KMS-11 (cell line): ENCODE results near the gene EFTUD2.

Experiments used
- H2AFZ ChIP-seq: fragments of 200-600 bp; sonication (generic); 2 replicates; pipeline ENCODE4 v1.6.1; 2016; ENCODE audit warnings: antibody characterized with exemption, mixed run types, low read depth
- H3K27ac ChIP-seq: fragments of 200-600 bp; sonication (generic); 2 replicates; pipeline ENCODE4 v1.6.1; 2016; ENCODE audit warnings: mild to moderate bottlenecking, mixed run types
- H3K27me3 ChIP-seq: fragments of 200-600 bp; sonication (generic); 2 replicates; pipeline ENCODE4 v1.6.1; 2017; ENCODE audit warnings: mild to moderate bottlenecking, low read depth, mixed run types, moderate library complexity; ENCODE audit not compliant: insufficient read depth
- H3K36me3 ChIP-seq: fragments of 200-600 bp; sonication (generic); 2 replicates; pipeline ENCODE4 v1.6.1; 2017; ENCODE audit warnings: mild to moderate bottlenecking, mixed run types; ENCODE audit not compliant: insufficient read depth
- H3K4me1 ChIP-seq: fragments of 200-600 bp; sonication (generic); 2 replicates; pipeline ENCODE4 v1.6.1; 2016; ENCODE audit warnings: mild to moderate bottlenecking, low read depth, mixed run types; ENCODE audit not compliant: poor library complexity, severe bottlenecking
- H3K4me2 ChIP-seq: fragments of 200-600 bp; sonication (generic); 2 replicates; pipeline ENCODE4 v1.7.0; 2016; ENCODE audit warnings: mild to moderate bottlenecking, mixed run types
- H3K4me3 ChIP-seq: fragments of 200-600 bp; sonication (generic); IDR thresholded peaks from 2 replicates; pipeline ENCODE4 v1.6.1; 2017; ENCODE audit warnings: low read depth, low read length, mixed read lengths; ENCODE audit not compliant: insufficient read depth
- H3K79me2 ChIP-seq: fragments of 200-600 bp; sonication (generic); 2 replicates; pipeline ENCODE4 v1.6.1; 2016; ENCODE audit warnings: low read depth, mixed run types; ENCODE audit not compliant: insufficient read depth
- H3K9ac ChIP-seq: fragments of 200-600 bp; sonication (generic); 2 replicates; pipeline ENCODE4 v1.6.1; 2016; ENCODE audit warnings: mild to moderate bottlenecking, mixed run types
- H4K20me1 ChIP-seq: fragments of 200-600 bp; sonication (generic); 2 replicates; pipeline ENCODE4 v1.6.1; 2016; ENCODE audit warnings: mild to moderate bottlenecking, mixed run types; ENCODE audit not compliant: insufficient read depth
- TF ChIP-seq, protein P1 (sequence below): fragments of 200-600 bp; sonication (generic); conservative IDR thresholded peaks from 2 replicates; pipeline ENCODE4 v1.6.1; 2017; ENCODE audit warnings: low read depth, mild to moderate bottlenecking, antibody characterized with exemption, low read length, moderate library complexity, mixed read lengths

Gene EFTUD2

DNA sequence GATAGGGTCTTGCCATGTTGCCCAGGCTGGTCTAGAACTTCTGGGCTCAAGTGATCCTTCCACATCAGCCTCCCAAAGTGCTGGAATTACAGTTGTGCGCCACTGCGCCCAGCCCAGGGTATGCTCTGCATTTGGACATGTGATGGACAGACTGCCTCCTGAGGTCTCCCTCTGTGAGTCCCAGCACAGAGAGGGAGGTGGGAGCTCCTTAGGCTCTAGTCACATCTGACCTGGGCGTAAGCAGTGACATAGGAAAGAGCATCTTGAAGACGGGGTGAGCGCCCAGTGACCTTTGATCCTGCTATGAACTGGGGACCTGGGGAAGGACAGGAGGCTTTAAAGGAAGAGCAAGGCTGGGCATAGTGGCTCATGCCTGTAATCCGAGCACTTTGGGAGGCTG is 18.2 kb upstream of the EFTUD2 start:
- Histone ChIP-seq H2AFZ (no peak overlapping the region), H4K20me1 (no peaks in the 10 kb centered on the region), H3K79me2 (no peaks in the 10 kb centered on the region), H3K27me3 (peaks cover 40% of the 10 kb centered on the region), H3K4me1 (peaks cover 9% of the 10 kb centered on the region), H3K4me3 (no peak overlapping the region), H3K9ac (no peak overlapping the region), H3K4me2 (no peak overlapping the region), H3K36me3 (no peaks in the 10 kb centered on the region), H3K27ac (no peak overlapping the region)
- TF ChIP-seq, protein P1, sequence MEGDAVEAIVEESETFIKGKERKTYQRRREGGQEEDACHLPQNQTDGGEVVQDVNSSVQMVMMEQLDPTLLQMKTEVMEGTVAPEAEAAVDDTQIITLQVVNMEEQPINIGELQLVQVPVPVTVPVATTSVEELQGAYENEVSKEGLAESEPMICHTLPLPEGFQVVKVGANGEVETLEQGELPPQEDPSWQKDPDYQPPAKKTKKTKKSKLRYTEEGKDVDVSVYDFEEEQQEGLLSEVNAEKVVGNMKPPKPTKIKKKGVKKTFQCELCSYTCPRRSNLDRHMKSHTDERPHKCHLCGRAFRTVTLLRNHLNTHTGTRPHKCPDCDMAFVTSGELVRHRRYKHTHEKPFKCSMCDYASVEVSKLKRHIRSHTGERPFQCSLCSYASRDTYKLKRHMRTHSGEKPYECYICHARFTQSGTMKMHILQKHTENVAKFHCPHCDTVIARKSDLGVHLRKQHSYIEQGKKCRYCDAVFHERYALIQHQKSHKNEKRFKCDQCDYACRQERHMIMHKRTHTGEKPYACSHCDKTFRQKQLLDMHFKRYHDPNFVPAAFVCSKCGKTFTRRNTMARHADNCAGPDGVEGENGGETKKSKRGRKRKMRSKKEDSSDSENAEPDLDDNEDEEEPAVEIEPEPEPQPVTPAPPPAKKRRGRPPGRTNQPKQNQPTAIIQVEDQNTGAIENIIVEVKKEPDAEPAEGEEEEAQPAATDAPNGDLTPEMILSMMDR = no peak

DNA sequence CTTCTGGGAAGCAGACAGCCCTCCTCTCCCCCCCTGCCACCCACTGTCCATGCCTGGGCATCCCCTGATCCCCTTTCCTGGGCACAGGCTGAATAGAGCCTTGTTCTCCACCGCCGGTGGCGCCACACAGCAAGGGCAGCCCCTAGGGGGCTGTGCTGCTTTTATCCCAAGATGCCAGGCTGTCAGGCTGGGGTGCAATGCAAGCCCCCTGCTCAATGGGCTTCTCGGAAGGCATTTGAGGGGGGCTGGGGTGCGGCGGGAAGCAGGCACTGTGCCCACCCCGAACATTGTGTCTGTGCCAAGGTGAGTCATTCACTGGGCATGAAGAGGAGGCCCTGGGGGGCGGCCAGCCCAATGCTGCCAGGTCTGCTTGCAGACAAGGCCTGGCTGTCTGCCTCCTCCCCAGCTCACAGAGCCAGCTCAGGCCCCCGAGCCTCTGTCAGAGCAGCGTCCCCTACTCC is 17.6 kb upstream of the EFTUD2 start:
- Histone ChIP-seq H3K79me2 (no peaks in the 10 kb centered on the region), H4K20me1 (no peaks in the 10 kb centered on the region), H3K9ac (no peak overlapping the region), H3K27ac (no peak overlapping the region), H3K4me1 (peaks cover 9% of the 10 kb centered on the region), H3K36me3 (no peaks in the 10 kb centered on the region), H3K4me2 (no peak overlapping the region), H3K4me3 (no peak overlapping the region), H2AFZ (no peak overlapping the region), H3K27me3 (peaks cover 41% of the 10 kb centered on the region)
- TF ChIP-seq, protein P1 = no peak

DNA sequence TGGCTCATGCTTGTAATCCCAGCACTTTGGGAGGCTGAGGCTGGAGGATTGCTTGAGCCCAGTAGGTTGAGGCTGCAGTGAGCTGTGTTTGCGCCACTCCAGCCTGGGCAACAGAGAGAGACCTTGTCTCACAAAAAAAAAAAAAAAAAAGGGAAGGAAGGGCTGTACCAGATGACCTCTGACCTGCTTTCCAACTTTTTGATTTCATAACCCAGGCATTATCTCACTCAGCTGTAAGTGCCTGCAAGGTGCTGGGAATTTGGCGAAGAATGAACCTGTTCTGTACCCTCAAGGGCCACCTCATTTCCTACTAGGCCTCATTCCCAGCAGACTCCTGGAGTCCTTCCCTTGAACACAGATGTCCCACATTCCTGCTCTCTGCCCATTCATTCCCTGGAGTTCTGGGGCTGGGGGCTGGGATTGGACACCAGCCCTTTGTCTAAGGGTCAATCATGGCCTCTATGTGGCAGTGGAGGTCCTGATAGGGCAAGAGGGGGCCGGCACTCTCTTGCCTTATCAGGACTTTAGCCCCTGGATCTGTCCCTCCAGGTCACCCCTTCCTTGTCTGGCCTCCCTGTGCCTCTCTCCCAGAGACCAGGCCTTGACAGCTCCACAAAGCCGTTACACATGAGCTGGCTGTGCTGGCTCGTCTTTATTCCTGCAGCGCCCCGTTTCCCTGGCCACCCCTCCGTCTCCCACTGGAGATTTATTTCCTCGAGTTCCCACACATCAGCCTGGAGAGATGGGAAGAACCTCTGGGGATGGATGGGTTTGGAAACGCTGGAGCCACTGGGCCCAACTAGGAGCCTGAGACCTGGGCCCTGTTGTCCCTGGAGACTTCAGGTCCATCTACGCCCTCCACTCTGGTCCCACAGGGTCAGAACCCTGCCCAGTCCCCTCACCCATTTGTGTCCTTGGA is 16.9 kb upstream of the EFTUD2 start:
- H3K4me3 ChIP-seq = no peak overlapping the region
- no peak overlapping the region for H3K9ac ChIP-seq
- no peaks in the 10 kb centered on the region for H3K79me2 ChIP-seq
- peaks cover 34% of the 10 kb centered on the region for H3K27me3 ChIP-seq
- H4K20me1 ChIP-seq = no peaks in the 10 kb centered on the region
- TF ChIP-seq, protein P1 = no peak
- H3K27ac ChIP-seq = no peak overlapping the region
- H3K4me1 ChIP-seq = peaks cover 9% of the 10 kb centered on the region
- no peaks in the 10 kb centered on the region for H3K36me3 ChIP-seq
- no peak overlapping the region for H2AFZ ChIP-seq
- no peak overlapping the region for H3K4me2 ChIP-seq

DNA sequence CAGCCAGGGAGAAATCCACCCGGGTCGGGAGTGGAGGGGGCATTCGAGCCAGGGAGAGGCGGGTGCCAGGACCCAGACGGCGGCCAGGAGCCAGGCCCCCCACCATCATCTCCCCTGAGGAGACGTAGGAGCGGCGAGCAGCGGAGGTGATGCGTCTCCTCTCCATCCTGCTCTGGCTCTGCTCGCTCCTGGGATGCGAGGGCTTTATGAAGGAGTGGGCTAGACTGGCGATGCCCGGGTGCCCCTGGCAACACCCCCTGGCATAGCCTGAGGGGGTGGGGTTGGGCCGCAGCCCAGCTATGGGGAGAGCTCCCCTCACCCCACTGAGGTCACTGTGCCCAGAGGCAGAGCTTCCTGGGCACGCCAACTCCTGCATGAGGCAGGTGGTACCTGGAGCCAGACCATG is 16.1 kb upstream of the EFTUD2 start, which contains the start of gene GFAP:
GFAP (minus strand) TSS at position 180 of the 406 bp plus-strand sequence; CDS start at position 166, 14 bp downstream.
- no peaks in the 10 kb centered on the region for H3K79me2 ChIP-seq
- no peak within 1 kb of the TSS for H2AFZ ChIP-seq
- H3K4me1 ChIP-seq = peaks cover 8% of the 10 kb centered on the region
- H4K20me1 ChIP-seq = no peaks in the 10 kb centered on the region
- no peak within 1 kb of the TSS for H3K4me2 ChIP-seq
- H3K27ac ChIP-seq = no peak within 1 kb of the TSS
- no peak within 1 kb of the TSS for H3K4me3 ChIP-seq
- TF ChIP-seq, protein P1 = no peak
- H3K36me3 ChIP-seq = no peaks in the 10 kb centered on the region
- peaks cover 29% of the 10 kb centered on the region for H3K27me3 ChIP-seq
- no peak within 1 kb of the TSS for H3K9ac ChIP-seq
